Uterus (tissue), 2 donors: Measurements from ENCODE around the gene CPA4.

Experiments used
- CTCF ChIP-seq, 4 experiments: fragments of 200-600 bp in 2 of 4; fragments of 450-650 bp in 2 of 4; sonication (generic) in 2 of 4; IDR thresholded peaks; one replicate each; pipeline ENCODE4 v1.5.1; 2016 to 2019; ENCODE audit warnings: antibody characterized with exemption in 4 of 4, mild to moderate bottlenecking in 2 of 4, moderate library complexity in 1 of 4
- POLR2A ChIP-seq, 2 donors: fragments of 450-650 bp; IDR thresholded peaks; one replicate each; pipeline ENCODE4 v1.6.1; 2016; ENCODE audit warnings: antibody characterized with exemption in 2 of 2, mild to moderate bottlenecking in 1 of 2, moderate library complexity in 1 of 2

- TF ChIP-seq CTCF (IDR thresholded peaks at IDR 0.05), result no peak
- no peak for TF ChIP-seq POLR2A (IDR thresholded peaks at IDR 0.05)
Measured at GRCh38 chr7:130281260-130281659, 11.7 kb upstream of the CPA4 start.
